Measurements from ENCODE around the gene MTMR1.

Gene MTMR1

GRCh38 chrX:150697641-150698040 is 4.4 kb downstream of the MTMR1 start:
- no peak for DNase-seq

DNA sequence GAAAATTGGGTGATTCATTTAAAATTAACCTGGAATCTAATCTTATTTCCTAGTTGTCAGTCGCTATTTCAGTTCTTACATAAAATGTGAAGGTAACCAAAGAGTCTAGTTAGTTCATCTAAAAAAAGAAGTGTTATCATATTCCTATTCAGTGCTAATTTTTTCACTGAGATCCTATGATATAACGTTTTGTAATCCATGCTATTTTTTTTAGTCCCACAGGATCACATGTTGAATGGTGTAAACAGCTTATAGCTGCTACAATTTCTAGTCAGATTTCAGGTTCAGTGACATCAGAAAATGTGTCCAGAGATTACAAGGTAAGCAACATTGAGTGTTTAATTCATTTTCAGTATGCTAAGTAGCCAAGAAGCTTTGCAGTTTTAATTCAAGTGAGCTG is 5.8 kb downstream of the MTMR1 start:
- no peak for DNase-seq

GRCh38 chrX:150700107-150700506 is 6.9 kb downstream of the MTMR1 start:
- DNase-seq = no peak

GRCh38 chrX:150701377-150701776 is 8.2 kb downstream of the MTMR1 start:
- DNase-seq = no peak

DNA sequence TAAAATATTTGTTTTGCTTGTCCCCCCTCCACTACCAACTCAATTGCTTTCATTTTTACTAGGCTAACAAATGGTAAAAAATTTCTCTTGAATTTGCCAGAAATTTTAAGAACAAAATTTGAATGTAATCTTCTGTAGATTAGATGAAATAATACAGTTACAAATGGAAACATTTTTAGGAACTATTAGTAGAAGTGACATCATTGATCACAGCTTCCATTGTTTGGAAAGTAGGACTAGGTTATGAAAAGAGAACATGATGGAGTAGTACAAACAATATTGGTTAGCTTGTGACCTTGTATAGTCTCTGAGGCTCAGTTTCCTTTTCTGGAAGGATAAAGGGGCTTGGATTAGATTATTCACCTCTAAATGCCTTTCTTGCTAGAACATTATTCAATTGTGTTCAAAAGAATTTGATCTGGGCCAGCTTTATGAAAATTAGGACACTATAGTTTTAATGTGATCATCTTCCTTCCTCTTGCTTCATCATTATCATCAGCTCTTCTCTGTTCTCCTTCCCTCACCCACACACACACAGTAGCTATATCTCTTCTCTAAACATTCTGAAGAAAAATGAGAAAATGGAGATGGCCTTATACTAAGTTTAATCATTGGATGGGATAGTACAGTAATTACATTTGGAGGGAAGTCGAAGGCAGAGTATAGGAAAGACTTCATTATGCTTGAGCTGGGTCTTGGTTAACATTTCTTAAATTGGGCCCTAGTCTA is 9.9 kb downstream of the MTMR1 start:
- DNase-seq = no peak

DNA sequence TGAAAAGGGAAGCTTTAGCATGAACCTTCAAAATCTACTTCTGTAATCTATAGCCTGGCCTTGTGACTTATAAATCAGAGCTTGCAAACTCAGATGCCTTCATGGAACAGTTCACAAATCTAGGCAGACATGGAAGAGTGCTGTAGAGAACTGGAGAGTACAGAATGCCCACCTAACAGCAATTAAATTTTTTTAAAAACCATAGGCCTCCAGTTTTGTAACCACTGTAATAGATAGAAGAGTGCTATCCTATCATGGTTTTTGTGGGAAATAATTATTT is 10.4 kb downstream of the MTMR1 start:
- DNase-seq = no peak

- DNase-seq = no peak
Measured at GRCh38 chrX:150704030-150704613, 10.9 kb downstream of the MTMR1 start.

GRCh38 chrX:150712619-150713018 is 19.4 kb downstream of the MTMR1 start:
- DNase-seq = no peak

DNA sequence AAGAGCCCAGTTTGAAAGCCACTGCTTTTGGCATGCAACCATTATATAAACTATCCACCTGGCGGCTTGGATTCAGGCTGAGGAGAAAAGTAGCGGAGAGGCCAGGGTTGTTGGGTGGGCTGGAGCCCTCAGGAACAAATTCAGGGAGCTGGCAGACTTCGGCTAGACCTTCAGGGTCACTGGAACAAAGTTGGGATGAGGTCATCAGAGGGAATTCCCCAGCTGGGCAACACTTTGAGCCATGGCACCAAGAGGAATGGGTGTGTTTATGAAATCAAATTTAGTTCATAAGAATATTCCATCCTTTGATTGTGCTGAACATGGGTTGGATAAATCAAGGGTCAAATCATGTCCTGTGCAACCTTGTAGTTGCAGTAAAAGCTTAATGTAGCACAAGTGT is 22.0 kb downstream of the MTMR1 start:
- DNase-seq = no peak

- DNase-seq = no peak
Measured at GRCh38 chrX:150719621-150720020, 26.4 kb downstream of the MTMR1 start.

- no peak for DNase-seq
Measured at GRCh38 chrX:150729956-150730355, 36.8 kb downstream of the MTMR1 start.

- no peak for DNase-seq
Measured at GRCh38 chrX:150730719-150731118, 37.5 kb downstream of the MTMR1 start.

DNA sequence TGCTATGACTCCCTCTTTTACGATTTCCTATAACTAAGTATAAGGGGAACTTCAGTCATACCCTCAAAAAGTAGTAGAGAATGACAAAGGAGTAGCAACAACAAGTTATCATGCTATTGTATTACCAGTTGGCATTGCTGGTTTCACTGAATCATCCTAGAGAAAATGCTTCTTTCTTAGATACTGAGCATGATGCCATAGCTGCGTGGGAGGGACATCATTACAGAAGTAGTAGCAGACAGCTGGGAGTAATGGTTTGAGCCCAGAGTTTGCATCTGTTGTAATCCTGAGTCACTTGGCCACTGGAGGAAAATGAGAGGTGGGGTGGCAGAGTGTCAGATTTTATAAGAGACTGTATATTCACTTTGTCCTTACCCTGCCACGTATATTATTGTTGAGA is 38.6 kb downstream of the MTMR1 start:
- DNase-seq = no peak

- DNase-seq = no peak
Measured at GRCh38 chrX:150736475-150736874, 43.3 kb downstream of the MTMR1 start.

DNA sequence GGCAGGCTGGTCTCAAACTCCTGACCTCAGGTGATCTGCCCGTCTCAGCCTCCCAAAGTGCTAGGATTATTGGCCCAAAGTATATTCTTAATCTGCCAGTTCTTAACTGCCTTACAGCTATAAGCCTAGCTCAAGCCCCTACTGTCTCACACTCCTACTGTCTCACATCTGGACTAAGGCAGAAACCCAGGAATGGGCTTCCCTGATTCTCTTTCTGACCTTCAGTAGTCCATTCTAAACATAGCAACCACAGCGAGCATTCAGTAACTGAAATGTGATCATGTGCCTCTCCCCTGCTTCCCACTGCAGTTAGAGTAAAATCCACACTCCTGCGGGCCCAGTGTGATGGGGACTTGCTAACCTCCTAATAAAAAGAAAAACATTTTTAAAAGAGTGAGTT is 58.9 kb downstream of the MTMR1 start:
- DNase-seq = no peak

DNA sequence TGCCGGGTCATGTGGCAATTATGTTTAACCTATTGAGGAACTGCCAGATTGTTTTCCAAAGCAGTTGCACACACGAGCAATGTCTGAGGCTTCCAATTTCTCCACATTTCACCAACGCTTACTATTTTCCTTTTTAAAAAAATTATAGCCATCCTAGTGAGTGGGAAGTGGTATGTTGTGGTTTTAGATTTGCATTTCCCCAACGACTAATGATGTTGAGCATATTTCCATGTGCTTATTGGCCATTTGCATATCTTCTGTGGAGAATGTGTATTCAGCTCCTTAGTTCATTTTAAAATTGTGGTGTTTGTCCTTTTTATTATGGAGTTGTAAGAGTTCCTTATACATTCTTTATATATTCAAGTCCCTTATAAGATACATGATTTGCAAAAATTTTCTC is 60.2 kb downstream of the MTMR1 start:
- no peak for DNase-seq

- no peak for DNase-seq
Measured at GRCh38 chrX:150753968-150754367, 60.8 kb downstream of the MTMR1 start.

DNA sequence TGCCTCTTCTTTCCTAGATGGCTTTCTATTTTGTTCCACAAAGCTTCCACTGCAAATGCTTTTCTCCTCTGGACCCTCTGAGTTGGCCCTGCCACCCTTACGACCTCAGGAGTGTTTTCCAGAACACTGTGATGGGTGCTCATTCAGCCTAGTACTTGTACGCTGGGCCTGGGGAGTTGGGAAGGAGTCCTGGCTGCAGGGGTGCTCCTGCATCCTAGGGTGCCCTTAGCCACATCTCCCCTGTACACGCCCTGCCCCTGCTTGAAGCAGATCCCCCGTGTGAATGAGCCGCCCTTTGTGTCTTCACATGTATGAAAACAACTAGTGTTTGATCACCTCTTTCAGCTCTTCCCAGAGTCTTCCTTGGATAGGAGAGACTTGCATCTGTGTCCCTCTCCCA is 64.2 kb downstream of the MTMR1 start:
- no peak for DNase-seq

GRCh38 chrX:150759568-150760416 is 66.6 kb downstream of the MTMR1 start:
- no peak for DNase-seq

GRCh38 chrX:150761176-150761818 is 68.1 kb downstream of the MTMR1 start:
- no peak for DNase-seq

- DNase-seq = no peak
Measured at GRCh38 chrX:150761819-150762216, 68.6 kb downstream of the MTMR1 start.

DNA sequence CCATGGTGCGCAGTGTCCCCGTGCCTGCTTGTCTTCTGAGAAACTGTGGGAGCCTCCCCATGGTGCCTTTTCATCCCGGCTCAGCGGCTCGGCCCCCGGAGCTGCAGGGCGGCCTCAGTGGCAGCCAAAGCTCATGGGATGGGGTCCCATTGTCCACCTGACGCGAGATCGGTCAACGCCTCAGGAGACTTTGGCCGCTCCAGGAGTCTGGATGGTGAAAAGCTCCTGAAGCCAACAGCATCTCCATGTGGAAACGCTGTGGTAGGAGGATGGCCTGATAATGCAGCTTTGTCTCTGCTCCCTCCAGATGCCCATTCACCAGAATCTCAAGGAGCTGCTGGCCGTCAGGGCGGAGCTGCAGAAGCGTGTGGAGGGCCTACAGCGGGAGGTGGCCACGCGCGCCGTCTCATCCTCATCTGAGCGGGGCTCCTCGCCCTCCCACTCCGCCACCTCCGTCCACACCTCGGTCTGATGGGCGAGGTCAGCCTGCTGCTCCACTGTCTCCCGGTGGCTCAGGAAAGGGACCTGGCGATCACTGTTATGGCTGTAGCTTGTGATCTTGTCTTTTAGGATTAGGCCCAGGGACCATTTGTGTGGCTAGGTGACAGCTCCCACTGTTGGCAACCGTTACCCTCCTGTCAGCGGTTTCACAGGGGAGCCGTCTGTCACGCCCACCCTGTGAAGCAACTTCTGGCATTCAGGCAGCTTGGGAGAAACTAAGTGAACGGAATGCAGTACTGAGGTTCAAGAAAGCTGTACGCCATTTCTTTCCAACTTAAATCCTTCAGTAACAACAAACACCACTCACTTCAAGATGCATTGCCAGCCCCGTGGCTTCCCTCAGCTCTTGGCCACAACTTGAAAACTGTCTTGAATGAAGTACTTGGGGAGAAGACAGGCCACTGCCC is 69.3 kb downstream of the MTMR1 start:
- no peak for DNase-seq

DNA sequence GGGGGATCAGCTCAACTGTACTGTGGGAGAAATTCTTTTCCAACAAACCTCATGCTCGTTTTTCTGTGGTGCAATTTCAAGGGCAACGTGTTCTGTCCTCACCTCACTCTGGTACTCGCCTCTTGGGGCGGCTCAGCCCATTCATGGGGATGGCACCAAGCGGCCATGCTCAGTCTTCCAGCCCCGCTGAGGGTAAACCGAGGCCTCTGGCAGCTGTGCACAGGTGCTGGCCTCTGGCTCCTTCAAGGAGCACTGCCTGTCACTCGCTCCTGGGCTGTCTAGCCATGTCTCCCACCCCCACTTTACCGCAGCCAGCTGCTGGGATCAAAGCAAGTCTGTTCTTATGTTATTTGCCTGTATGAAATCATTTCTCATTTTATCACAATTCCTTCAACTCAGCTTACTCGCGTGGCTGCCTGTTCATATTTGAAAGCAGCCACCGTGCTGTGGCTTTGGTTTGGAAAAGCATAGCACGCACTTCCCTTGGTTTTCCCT is 70.2 kb downstream of the MTMR1 start:
- DNase-seq = no peak
